Raji (cell line): ENCODE results near the gene TMA7B.

Experiments
- POLR2A ChIP-seq: IDR thresholded peaks from 2 replicates; pipeline ENCODE4 v1.6.1; 2011; ENCODE audit warnings: low read depth, low read length, control low read depth; ENCODE audit not compliant: insufficient read depth

The TMA7B gene

DNA sequence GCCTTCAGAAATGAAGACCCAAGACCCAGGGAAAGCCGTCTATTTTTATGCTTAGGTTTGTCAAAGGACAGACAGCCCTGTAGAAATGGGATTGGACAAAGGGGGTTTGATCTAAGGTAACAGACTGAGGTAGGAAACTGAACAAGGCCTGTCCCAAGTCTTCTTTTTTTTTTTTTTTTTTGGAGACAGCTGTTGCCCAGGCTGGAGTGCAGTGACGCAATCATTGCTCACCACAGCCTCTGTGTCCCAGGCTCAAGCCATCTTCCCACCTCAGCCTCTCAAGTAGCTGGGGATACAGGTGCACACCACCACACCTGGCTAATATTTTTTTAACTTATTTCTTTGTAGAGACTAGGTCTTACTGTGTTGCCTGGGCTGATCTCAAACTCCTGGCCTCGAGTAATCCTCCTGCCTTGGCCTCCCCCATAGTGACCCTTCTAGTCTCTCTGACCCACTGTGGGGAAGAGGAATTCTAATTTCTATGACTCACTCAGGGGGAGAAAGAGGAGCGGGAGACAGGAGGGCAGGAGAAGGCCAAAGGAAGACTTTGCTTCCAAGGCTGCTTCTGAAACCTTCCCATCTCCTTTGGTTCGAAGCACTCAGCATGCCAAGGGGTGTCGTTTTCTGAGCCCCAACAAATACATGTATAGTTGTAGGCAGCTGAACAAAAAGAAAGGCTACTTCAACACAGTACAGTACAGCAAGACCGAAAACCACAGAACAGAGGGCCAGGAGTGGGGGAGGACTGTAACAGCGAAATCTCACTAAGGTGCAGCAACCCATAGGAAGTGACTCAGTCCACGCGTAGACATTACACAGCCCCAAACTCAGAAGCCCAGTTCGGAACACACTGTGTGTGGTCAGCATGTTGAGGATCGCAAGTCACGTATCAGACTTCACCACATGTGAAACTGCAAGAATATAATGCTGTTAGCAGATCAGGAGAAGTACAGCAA, 872 bp downstream of the TMA7B start:
- no peak for TF ChIP-seq POLR2A

DNA sequence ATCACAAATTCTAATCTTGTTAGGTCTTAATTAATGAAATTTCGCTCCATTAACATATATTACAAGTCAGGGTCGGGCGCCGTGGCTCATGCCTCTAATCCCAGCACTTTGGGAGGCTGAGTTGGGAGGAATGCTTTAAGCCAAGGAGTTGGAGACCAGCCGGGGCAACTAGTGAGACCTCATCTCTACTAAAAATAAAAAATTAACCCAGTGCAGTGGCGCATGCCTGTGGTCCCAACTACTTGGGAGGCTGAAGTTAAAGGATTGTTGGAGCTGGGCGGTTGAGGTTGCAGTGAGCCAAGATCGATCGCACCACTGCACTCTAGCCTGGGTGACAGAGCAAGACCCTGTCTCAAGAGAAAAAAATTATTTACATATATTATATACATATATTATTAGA, 1.9 kb downstream of the TMA7B start:
- no peak for TF ChIP-seq POLR2A

DNA sequence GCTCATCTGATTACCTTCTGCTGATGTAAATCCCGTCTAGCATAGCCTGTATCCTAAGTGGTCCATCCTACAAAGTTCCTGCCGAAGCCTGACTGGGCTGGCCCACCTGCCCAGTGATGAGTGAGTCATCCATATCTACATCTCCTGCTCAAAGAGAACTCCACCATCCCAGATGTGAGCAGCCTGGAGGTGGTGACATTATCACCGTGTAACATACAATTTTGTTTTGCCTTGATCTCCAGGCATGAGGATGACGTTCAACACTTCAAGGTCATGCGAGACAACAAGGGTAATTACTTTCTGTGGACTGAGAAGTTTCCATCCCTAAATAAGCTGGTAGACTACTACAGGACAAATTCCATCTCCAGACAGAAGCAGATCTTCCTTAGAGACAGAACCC, 5.6 kb downstream of the TMA7B start:
- TF ChIP-seq POLR2A: no peak

DNA sequence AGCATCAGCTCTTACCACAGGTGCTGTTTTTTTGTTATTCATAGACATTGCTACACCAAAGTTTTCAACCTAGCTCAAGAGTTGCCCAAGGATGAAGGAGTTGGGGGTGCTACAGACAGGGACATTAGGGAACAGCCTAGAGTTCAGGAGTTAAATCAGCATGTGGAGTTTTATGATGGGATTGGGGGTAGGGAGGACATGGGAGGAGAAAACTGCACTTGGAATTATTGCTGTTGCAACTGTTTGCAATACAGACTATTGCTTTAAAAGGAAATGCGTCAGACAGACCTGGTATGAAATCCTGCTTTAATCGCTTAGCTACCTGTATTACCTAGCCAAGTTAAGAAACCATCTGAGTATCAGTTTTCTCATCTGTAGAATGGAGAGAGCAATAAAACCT, 6.3 kb downstream of the TMA7B start:
- TF ChIP-seq POLR2A: no peak

DNA sequence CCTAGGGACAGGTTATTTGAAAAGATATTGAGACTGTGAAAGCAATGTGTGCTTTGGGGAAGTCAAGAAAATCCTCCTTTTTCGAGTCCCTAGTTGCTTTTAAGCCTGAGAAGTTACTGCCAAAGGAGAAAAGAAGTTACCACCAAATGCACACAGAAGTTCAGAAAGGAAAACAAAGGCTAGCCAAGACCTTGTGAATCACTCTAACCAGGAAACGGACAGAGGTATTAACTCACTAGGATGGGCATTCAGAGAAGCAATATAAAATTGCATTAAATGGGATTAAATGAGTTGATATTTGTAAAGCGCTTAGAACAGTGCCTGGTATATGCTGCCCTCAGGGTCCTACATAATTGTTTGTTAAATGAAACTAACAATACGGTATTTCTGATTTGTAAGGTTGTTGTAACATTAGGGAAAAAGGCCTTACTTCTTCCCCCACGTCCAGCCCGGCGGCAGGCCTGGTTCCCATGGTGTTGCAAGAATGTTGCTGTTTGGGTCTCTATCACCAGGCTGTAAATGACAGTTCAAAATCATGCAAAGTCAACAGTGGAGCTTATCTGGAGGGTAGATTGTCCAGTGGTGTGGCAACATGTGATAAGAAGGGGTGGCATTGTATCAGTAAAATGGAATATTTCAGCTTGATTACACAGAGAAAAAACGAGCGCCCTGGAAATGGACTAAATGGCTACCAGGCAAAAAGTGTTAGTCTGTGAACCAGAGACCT, 7.1 kb downstream of the TMA7B start:
- no peak for TF ChIP-seq POLR2A

DNA sequence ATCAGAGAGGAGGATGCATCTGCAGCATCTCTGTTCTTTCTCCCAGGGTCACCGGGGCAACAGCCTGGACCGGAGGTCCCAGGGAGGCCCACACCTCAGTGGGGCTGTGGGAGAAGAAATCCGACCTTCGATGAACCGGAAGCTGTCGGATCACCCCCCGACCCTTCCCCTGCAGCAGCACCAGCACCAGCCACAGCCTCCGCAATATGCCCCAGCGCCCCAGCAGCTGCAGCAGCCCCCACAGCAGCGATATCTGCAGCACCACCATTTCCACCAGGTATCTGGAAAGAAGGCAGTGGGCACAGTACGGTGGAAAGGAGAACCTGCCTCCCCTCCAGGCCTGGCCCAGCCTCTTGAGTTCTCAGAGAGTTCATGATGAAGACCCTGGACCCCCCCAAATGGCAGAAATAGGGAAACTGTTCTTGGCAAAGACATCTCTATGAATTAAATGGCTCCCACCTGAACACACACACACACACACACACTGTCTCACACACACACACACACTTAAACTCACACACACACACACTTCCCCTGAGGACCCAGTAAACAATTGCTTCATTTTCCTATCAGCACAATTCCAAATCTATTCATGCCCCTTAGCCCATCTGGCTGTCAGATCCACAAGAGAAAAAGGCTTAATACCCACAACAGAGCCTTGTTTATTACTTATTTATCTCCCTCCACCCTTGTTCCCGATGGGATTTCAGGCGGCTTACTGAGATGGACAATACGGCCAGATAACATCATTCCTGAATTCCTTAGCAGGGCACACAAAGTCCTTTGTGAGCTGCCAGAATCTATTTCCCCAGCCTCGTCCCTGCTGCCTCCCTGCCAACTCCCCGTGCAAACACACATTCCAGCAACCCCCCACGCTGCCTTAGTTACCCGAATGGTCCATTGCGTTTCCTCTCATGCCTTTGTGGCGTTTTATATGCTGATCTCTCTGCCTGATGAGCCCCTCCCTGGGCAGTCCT, 8.1 kb downstream of the TMA7B start:
- TF ChIP-seq POLR2A: no peak

DNA sequence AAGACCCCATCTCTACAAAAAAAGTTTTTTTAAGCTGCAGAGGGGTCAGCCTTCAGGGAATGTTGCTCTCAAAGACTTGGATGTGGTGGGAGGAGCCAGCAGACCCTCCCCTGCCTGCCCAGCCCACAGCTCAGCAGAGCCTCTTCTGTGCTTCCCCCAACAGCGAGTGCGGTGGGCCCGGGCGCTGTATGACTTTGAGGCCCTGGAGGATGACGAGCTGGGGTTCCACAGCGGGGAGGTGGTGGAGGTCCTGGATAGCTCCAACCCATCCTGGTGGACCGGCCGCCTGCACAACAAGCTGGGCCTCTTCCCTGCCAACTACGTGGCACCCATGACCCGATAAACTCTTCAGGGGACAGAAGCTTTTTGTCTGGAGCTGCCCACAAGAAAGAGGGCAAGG, 10.5 kb downstream of the TMA7B start:
- TF ChIP-seq POLR2A: no peak

DNA sequence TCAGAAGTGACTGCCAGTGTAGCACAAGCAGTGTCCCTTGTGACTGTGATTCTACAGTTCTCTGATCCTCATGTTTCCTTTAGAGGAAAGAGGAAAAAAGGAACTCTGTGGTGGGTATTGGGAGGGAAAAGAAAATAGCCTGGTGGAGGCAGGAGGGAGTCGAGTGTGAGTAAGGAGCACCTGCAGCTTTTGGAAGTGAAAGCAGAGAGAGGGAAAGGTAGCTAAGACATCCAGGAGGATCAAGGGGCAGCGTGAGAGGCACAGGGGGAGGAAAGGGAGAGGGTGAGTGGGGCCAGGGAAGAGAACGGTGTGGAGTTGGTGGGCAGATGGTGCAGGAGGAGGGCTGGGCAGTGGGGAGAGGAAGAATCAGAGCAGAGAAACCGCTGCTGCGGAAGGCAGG, 12.4 kb downstream of the TMA7B start:
- no peak for TF ChIP-seq POLR2A

DNA sequence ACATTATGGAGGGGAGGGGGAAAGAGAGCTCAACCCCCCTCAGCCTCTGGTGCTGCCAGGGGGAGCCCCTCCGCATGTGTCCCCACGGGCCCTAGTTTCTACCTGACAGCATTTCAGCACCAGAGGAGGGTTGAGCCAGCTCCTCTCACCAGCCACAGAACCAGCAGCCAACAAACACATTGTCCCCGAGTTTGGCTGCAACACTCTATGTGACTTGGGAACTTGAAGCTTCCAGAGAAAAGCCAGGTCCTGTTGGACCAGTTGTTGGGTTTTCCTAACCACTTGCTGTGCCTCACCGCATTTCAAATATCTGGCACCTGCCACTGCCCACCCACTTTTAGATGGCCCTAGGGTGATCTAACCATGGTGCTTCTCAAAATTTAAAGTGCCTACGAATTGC, 13.5 kb downstream of the TMA7B start:
- TF ChIP-seq POLR2A: no peak

DNA sequence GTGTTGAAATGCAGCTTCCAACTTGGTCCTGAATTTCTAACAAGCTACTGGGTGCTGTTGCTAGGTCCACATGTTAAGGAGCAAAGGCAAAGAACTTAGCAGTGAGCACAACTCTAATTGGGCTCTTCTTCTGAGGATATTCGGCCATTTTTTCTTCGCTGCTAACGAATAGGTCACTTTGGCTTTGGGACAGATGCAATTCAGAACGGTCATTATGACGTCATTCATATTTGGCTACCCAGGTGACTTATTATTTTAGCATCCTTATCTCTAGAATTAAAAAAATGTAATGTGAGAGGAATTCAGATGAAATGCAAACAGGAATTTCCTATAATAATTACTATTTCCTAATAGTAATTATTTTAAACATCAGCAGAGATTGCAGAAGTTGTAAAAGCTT, 13.9 kb downstream of the TMA7B start:
- TF ChIP-seq POLR2A: no peak

DNA sequence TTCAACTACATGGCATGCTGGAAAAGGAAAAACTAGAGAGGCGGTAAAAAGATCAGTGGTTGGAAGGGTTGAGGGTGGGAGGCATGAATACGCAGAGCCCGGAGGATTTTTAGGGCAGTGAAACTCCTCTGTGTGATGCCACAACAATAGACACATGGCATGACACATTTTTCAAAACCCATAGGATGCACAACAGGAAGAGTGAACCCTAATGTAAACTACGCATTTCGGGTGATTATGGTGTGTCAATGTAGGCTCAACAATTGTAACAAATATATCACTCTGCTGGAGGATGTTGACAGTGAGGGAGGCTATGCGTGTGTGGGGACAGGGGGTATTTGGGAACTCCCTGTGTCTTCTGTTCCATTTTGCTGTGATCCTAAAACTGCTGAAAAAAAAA, 18.9 kb downstream of the TMA7B start:
- no peak for TF ChIP-seq POLR2A

DNA sequence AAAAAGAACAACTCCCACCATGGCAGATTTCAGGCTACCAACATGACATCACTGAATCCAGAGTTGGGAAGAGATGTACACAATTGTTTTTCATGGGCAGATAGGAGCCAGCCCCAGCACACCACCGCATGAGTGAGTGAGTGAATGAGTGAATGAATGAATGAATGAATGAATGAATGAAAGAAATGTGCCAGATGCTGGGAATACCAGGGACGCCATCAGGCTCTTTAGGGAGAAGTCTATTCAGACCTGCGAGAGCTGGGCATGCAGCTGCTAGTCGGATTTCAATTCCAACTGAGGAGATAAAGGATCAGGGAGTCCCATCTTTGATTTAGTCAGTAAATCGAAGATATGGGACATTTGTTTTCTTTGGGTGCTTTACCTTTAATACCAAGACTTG, 19.3 kb downstream of the TMA7B start:
- TF ChIP-seq POLR2A: no peak

DNA sequence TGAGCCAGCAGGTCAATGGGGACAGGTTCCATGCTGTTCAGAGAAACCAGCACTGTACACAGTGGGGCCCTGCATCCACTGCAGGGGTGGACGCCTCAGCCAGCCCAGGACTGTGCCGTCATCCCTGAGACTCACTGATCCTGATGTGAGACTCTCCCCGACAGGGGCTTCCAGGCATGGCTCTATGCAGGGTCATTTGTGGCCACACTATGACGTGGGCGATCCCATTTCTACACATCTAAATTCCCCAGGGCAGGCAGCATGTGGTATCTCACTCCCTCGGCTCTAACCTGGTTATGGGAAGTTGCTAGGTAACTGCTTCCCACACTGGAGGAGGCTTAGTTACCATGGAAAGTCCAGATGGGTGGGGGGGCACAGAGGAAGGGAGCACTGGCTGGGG, 20.4 kb downstream of the TMA7B start:
- TF ChIP-seq POLR2A: no peak

DNA sequence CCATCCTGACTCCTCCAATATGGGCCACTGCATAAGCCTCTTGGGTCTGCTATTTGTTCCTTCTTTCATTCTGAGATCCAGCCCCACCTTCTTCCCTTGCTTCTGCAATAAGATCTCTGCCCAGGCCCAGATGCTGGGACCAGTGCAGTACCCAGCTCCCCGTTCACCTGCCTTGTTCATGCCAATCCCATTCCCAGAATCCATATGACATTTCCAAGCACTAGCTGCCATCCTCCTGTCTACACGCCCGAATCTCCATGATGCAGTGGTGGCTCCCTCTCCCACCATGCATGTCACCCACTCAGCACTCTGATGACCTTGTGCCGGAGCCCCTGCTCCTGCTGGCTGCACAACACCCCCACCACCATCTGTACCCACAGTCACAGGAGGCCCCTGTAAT, 23.1 kb downstream of the TMA7B start:
- no peak for TF ChIP-seq POLR2A

DNA sequence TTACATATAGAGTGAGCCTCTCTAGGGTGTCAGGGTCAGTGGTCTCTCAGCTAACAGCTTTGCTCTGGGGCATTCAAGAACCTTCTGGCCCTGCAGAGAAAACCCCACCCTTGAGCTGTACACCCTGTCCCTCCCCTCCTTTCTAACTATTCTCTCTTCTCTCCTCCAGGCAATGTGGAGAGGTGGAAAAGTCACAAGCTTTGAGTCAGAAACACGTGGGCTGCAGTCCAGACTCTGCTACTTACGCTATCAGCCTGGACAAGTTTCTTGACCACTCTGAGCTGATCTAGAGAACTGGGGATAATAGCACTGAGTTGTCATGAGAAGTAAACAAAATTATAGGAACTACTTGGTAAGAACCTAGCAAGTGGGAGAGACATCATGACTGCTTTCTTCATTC, 23.8 kb downstream of the TMA7B start:
- no peak for TF ChIP-seq POLR2A

DNA sequence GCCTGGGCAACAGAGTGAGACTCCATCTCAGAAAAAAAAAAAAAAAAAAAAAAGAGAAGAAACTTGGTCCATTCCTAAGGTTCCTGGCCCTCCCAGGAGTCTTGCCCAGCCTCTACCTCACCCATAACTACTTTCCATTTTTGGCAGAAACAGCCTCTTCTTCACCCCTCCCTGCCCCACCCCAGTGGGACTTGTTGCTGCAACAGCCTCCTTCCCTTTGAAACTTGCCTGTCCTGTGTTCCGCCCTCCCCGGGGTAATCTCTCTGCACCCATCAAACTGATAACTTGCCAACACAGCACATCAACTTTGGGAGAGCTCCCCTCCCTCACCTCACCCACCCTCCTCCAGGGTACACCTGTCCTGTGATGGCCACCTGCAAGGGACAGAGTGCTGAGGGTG, 24.5 kb downstream of the TMA7B start:
- no peak for TF ChIP-seq POLR2A
